ENCODE data around the gene THAP4. TPM values are rescaled to one million over a fixed set of nuclear protein-coding genes. Genes with fewer than 3 reads are reported as not detected.

Gene THAP4
- total RNA-seq (10 to 100 TPM; 51.4 to 51.9 TPM), polyA plus RNA-seq (42.3 TPM)

- Mint-ChIP-seq H3K27me3 (no peaks in the 10 kb centered on the region), H3K4me3 (peak within 1 kb of the TSS; percentile 87 to 95 (median 90)), H3K4me1 (peaks cover 42 to 63% (median 59%) of the 10 kb centered on the region in 3 donors), H3K27ac (peak within 1 kb of the TSS; percentile 78 to 94 (median 92)), H3K36me3 (peaks cover 0 to 30% (median 3%) of the 10 kb centered on the region in 3 donors), H3K9me3 (no peaks in the 10 kb centered on the region)
- Histone ChIP-seq H3K9me3 (ENCODE audit: low read length) (no peaks in the 10 kb centered on the region), H3K36me3 (ENCODE audit: insufficient read depth, low read length) (peaks cover 14% of the 10 kb centered on the region), H3K4me1 (ENCODE audit: insufficient read depth, low read length) (peaks cover 33% of the 10 kb centered on the region), H3K27me3 (ENCODE audit: insufficient read depth, low read length, poor library complexity, severe bottlenecking) (no peaks in the 10 kb centered on the region), H3K4me3 (ENCODE audit: low read length) (peak within 1 kb of the TSS; percentile 91), H3K27ac (ENCODE audit: low read depth, low read length) (peak within 1 kb of the TSS; percentile 88)
- peak; percentile 61 to 84 (median 73) for DNase-seq
- ChIA-PET CTCF (interaction anchor here (1.7 kb wide), 1 partner anchor 22 kb away, joined by 5 read pairs; no protein-coding TSS in a partner anchor), POLR2A (interaction anchor here (1.6 to 2.4 kb wide), 3 partner anchors 49 to 322 kb away, joined by 7 to 8 read pairs (median 8); partner anchors contain the start of genes DTYMK, HDLBP, ING5 and SEPTIN2)
Measured at GRCh38 chr2:241637018-241637794, at the start of gene THAP4, which contains the start of gene ATG4B. Gene THAP4 (minus strand): TSS chr2:241637158. CDS start chr2:241637017, 141 bp downstream. Gene ATG4B (plus strand): TSS chr2:241637693. CDS start chr2:241637715, 22 bp downstream.

GRCh38 chr2:241686324-241686649 lies 49.3 kb upstream of the THAP4 start:
- ChIA-PET POLR2A (interaction anchor here (0.5 to 3.0 kb wide), 5 partner anchors 15 to 77 kb away, joined by 3 to 50 read pairs (median 7); partner anchors contain the start of genes ATG4B, ING5 and THAP4), CTCF (interaction anchor here (1.0 to 1.6 kb wide), 4 partner anchors 12 to 193 kb away, joined by 5 to 13 read pairs (median 6); partner anchors contain the start of gene ING5)
- Histone ChIP-seq H3K9me3 (ENCODE audit: low read length) (no peaks in the 10 kb centered on the region), H3K4me3 (ENCODE audit: low read length) (peak overlapping the region; percentile 86), H3K27me3 (ENCODE audit: insufficient read depth, low read length, poor library complexity, severe bottlenecking) (no peaks in the 10 kb centered on the region), H3K27ac (ENCODE audit: low read depth, low read length) (peak overlapping the region; percentile 59), H3K36me3 (ENCODE audit: insufficient read depth, low read length) (peaks cover 13% of the 10 kb centered on the region), H3K4me1 (ENCODE audit: insufficient read depth, low read length) (peaks cover 25% of the 10 kb centered on the region)
- no peaks in the 10 kb centered on the region for H3K9me3 Mint-ChIP-seq
- H3K4me3 Mint-ChIP-seq = peak overlapping the region; percentile 80 to 99 (median 93)
- H3K27me3 Mint-ChIP-seq = no peaks in the 10 kb centered on the region
- H3K4me1 Mint-ChIP-seq = peaks cover 24 to 35% (median 29%) of the 10 kb centered on the region in 3 donors
- H3K27ac Mint-ChIP-seq = peak overlapping the region in 7 of 8 donors; percentile 14 to 95 (median 88)
- DNase-seq = no peak
- H3K36me3 Mint-ChIP-seq = peaks cover 0 to 41% (median 2%) of the 10 kb centered on the region in 3 donors

DNA sequence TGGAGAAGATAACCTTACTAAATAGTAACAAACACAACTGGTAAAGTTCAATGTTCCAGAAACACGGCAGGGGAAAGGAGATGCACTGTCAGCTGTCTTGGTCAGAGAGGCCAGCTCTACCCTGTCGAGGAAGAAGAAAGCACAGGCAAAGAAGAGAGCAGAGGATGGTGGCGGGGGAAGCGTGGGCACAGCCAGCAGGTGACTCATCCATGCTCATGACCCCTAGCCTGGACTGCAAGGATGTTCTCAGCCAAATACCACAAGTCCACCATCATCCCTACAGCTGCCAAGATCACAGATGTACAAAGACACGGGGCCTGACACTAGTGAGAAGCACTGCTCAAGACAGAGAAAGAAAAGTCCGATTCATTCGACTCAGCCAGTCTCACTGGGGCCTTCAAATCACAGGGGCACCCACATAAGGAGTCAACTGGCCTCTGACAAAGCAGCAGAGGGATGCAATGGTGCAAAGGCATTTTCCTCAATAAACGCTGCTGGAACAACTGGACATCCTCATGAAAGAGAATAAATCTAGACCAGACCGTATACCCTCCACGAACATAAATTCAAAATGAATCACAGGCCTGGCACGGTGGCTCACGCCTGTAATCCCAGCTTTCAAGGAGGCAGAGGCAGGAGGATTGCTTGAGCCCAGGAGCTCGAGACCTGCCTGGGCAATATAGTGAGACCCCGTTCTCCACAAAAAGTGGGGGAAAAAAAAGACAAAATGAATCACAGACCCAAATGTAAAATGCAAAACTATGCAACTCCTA lies 44.1 kb upstream of the THAP4 start:
- CTCF ChIA-PET = interaction anchor here (1.8 kb wide), 1 partner anchor 21 kb away, joined by 5 read pairs; the partner anchor contains the start of gene ING5
- Mint-ChIP-seq H3K4me1 (peaks cover 8 to 14% (median 10%) of the 10 kb centered on the region in 3 donors), H3K27ac (peak overlapping the region in 3 of 8 donors; percentile 40 to 56 (median 51)), H3K9me3 (no peaks in the 10 kb centered on the region), H3K27me3 (peaks cover 0 to 1% of the 10 kb centered on the region in 2 donors), H3K36me3 (peaks cover 0 to 76% (median 5%) of the 10 kb centered on the region in 3 donors), H3K4me3 (peak overlapping the region in 1 of 7 donors; percentile 79)
- no peak overlapping the region for H3K4me3 ChIP-seq (ENCODE audit: low read length)
- H3K27me3 ChIP-seq (ENCODE audit: insufficient read depth, low read length, poor library complexity, severe bottlenecking) = no peaks in the 10 kb centered on the region
- H3K36me3 ChIP-seq (ENCODE audit: insufficient read depth, low read length) = peaks cover 16% of the 10 kb centered on the region
- peaks cover 6% of the 10 kb centered on the region for H3K4me1 ChIP-seq (ENCODE audit: insufficient read depth, low read length)
- DNase-seq = no peak
- no peak overlapping the region for H3K27ac ChIP-seq (ENCODE audit: low read depth, low read length)
- POLR2A ChIA-PET = no interaction called here
- H3K9me3 ChIP-seq (ENCODE audit: low read length) = no peaks in the 10 kb centered on the region

DNA sequence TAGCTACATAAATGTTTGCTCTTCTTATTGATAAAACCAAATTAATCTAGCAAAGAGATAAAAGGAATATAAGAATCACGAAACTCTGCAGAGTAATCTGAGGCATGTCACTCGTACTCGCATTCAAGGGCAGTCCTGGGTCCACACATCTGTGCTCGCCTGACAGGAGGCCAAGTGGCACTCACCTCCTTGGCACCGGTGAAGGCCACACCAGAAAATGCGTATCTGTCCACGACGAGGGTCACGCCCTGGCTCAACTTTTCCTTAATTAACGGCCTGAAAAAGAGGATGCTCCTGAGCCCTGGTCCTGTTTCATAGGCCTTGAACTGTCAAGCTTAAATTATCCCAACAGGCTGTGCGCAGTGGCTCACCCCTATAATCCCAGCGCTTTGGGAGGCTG lies 43.1 kb upstream of the THAP4 start:
- no peak overlapping the region for H3K27ac Mint-ChIP-seq

GRCh38 chr2:241678784-241679540 lies 42.0 kb upstream of the THAP4 start:
- no peaks in the 10 kb centered on the region for H3K9me3 ChIP-seq (ENCODE audit: low read length)
- no peaks in the 10 kb centered on the region for H3K4me1 ChIP-seq (ENCODE audit: insufficient read depth, low read length)
- H3K4me3 ChIP-seq (ENCODE audit: low read length) = no peak overlapping the region
- ChIA-PET CTCF (interaction anchor here (0.9 to 1.8 kb wide), 2 partner anchors 19 to 23 kb away, joined by 3 to 5 read pairs; partner anchors contain the start of gene ING5), POLR2A (no interaction called here)
- H3K27me3 ChIP-seq (ENCODE audit: insufficient read depth, low read length, poor library complexity, severe bottlenecking) = no peaks in the 10 kb centered on the region
- Mint-ChIP-seq H3K9me3 (no peaks in the 10 kb centered on the region), H3K36me3 (peaks cover 0 to 76% (median 5%) of the 10 kb centered on the region in 3 donors), H3K27me3 (peaks cover 0 to 1% of the 10 kb centered on the region in 2 donors), H3K4me3 (no peak overlapping the region), H3K27ac (peak overlapping the region in 3 of 8 donors; percentile 27 to 40 (median 32)), H3K4me1 (peaks cover 0 to 4% (median 4%) of the 10 kb centered on the region in 3 donors)
- H3K27ac ChIP-seq (ENCODE audit: low read depth, low read length) = no peak overlapping the region
- peaks cover 13% of the 10 kb centered on the region for H3K36me3 ChIP-seq (ENCODE audit: insufficient read depth, low read length)
- no peak for DNase-seq

More for the DNA sequence above, 43.1 kb upstream of the THAP4 start:
- DNase-seq = no peak
- Mint-ChIP-seq H3K27me3 (peaks cover 0 to 1% of the 10 kb centered on the region in 2 donors), H3K4me3 (peak overlapping the region in 1 of 7 donors; percentile 79), H3K36me3 (peaks cover 0 to 78% (median 5%) of the 10 kb centered on the region in 3 donors), H3K9me3 (no peaks in the 10 kb centered on the region), H3K4me1 (peaks cover 4 to 7% (median 4%) of the 10 kb centered on the region in 3 donors)
- Histone ChIP-seq H3K27me3 (ENCODE audit: insufficient read depth, low read length, poor library complexity, severe bottlenecking) (no peaks in the 10 kb centered on the region), H3K27ac (ENCODE audit: low read depth, low read length) (no peak overlapping the region), H3K36me3 (ENCODE audit: insufficient read depth, low read length) (peaks cover 16% of the 10 kb centered on the region), H3K4me3 (ENCODE audit: low read length) (no peak overlapping the region), H3K4me1 (ENCODE audit: insufficient read depth, low read length) (no peaks in the 10 kb centered on the region), H3K9me3 (ENCODE audit: low read length) (no peaks in the 10 kb centered on the region)
- ChIA-PET POLR2A (interaction anchor here (0.6 kb wide), 1 partner anchor 62 kb away, joined by 3 read pairs; no protein-coding TSS in a partner anchor), CTCF (interaction anchor here (0.9 to 1.8 kb wide), 2 partner anchors 18 to 22 kb away, joined by 3 to 5 read pairs; partner anchors contain the start of gene ING5)

- peaks cover 0 to 1% of the 10 kb centered on the region in 2 donors for H3K27me3 Mint-ChIP-seq
- H3K9me3 Mint-ChIP-seq = no peaks in the 10 kb centered on the region
- H3K4me3 ChIP-seq (ENCODE audit: low read length) = no peak overlapping the region
- no peak overlapping the region for H3K4me3 Mint-ChIP-seq
- no peaks in the 10 kb centered on the region for H3K4me1 ChIP-seq (ENCODE audit: insufficient read depth, low read length)
- ChIA-PET POLR2A (no interaction called here), CTCF (no interaction called here)
- peak overlapping the region in 1 of 8 donors; percentile 41 for H3K27ac Mint-ChIP-seq
- no peaks in the 10 kb centered on the region for H3K9me3 ChIP-seq (ENCODE audit: low read length)
- no peak overlapping the region for H3K27ac ChIP-seq (ENCODE audit: low read depth, low read length)
- H3K36me3 Mint-ChIP-seq = peaks cover 0 to 77% (median 5%) of the 10 kb centered on the region in 3 donors
- peaks cover 11% of the 10 kb centered on the region for H3K36me3 ChIP-seq (ENCODE audit: insufficient read depth, low read length)
- peaks cover 4 to 10% (median 10%) of the 10 kb centered on the region in 3 donors for H3K4me1 Mint-ChIP-seq
- no peaks in the 10 kb centered on the region for H3K27me3 ChIP-seq (ENCODE audit: insufficient read depth, low read length, poor library complexity, severe bottlenecking)
- no peak for DNase-seq
Measured at GRCh38 chr2:241678307-241678706, 41.3 kb upstream of the THAP4 start.

GRCh38 chr2:241677392-241677791 lies 40.4 kb upstream of the THAP4 start:
- no peak overlapping the region for H3K27ac ChIP-seq (ENCODE audit: low read depth, low read length)
- POLR2A ChIA-PET = no interaction called here

More at GRCh38 chr2:241677392-241677791, 40.4 kb upstream of the THAP4 start:
- no peaks in the 10 kb centered on the region for H3K9me3 ChIP-seq (ENCODE audit: low read length)
- Mint-ChIP-seq H3K27me3 (peaks cover 0 to 1% of the 10 kb centered on the region in 2 donors), H3K27ac (no peak overlapping the region), H3K4me3 (no peak overlapping the region), H3K4me1 (peaks cover 4 to 13% (median 10%) of the 10 kb centered on the region in 3 donors), H3K9me3 (no peaks in the 10 kb centered on the region), H3K36me3 (peaks cover 0 to 80% (median 5%) of the 10 kb centered on the region in 3 donors)
- H3K27me3 ChIP-seq (ENCODE audit: insufficient read depth, low read length, poor library complexity, severe bottlenecking) = no peaks in the 10 kb centered on the region
- CTCF ChIA-PET = no interaction called here
- DNase-seq = no peak
- H3K4me3 ChIP-seq (ENCODE audit: low read length) = no peak overlapping the region
- peaks cover 11% of the 10 kb centered on the region for H3K36me3 ChIP-seq (ENCODE audit: insufficient read depth, low read length)
- no peaks in the 10 kb centered on the region for H3K4me1 ChIP-seq (ENCODE audit: insufficient read depth, low read length)

Data from CD8-positive, alpha-beta memory T cell (primary cell).